IMR-90 (cell line): Measurements from ENCODE around the gene CTIF.

Source experiments
- CTCF ChIP-seq: conservative IDR thresholded peaks from 2 replicates; pipeline ENCODE4 v1.5.1; 2012; ENCODE audit warnings: mild to moderate bottlenecking, low read depth, low read length, improper control_type of control experiment
- MAFK ChIP-seq: IDR thresholded peaks from 2 replicates; pipeline ENCODE4 v1.6.1; 2012; ENCODE audit warnings: low read depth, low read length, improper control_type of control experiment
- MXI1 ChIP-seq: IDR thresholded peaks from 2 replicates; pipeline ENCODE4 v1.6.1; 2012; ENCODE audit warnings: low read depth, mild to moderate bottlenecking, low read length, moderate library complexity, borderline replicate concordance
- POLR2A ChIP-seq: IDR thresholded peaks from 2 replicates; pipeline ENCODE4 v1.6.1; 2012; ENCODE audit warnings: mild to moderate bottlenecking, low read depth, low read length
- RAD21 ChIP-seq: IDR thresholded peaks from 2 replicates; pipeline ENCODE4 v1.6.1; 2012; ENCODE audit warnings: low read length, improper control_type of control experiment
- USF2 ChIP-seq: fragments of 150-350 bp; IDR thresholded peaks from 2 replicates; pipeline ENCODE4 v1.6.1; 2017; ENCODE audit warnings: mild to moderate bottlenecking, antibody characterized with exemption, low read length, low read depth

GRCh38 chr18:48536516-48536915, 2.3 kb upstream of the CTIF start:
- TF ChIP-seq RAD21 = no peak
- TF ChIP-seq USF2 = no peak
- no peak for TF ChIP-seq POLR2A
- TF ChIP-seq MXI1 = no peak
- TF ChIP-seq CTCF = no peak
- no peak for TF ChIP-seq MAFK
